Measurements from ENCODE around the gene PDE4D.
"Not testable (repeated sequence)": the region's sequence is repeated elsewhere in the genome, so short reads cannot be mapped to it uniquely, and the experiment has no call there.

Gene PDE4D

DNA sequence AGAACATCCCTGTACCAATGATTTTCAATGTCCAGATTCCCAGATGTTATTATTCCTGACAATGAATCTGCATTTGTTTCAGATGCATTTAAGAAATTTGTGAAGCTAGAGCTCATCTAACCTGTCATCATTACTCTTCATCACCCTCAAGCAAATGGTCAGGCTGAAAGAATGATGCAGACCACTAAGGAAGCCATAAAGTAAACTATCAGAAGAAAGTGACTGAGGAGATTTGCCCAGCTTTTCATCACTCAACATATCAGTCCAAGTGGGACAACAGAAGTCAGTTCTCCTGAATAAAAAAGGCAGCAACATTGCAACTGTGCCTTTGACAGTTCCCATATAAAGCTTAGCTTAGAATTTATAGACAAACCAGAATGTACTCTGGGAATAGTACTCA lies 419.9 kb downstream of the PDE4D start:
- no peak for DNase-seq (ENCODE audit: low read depth, low spot score)

DNA sequence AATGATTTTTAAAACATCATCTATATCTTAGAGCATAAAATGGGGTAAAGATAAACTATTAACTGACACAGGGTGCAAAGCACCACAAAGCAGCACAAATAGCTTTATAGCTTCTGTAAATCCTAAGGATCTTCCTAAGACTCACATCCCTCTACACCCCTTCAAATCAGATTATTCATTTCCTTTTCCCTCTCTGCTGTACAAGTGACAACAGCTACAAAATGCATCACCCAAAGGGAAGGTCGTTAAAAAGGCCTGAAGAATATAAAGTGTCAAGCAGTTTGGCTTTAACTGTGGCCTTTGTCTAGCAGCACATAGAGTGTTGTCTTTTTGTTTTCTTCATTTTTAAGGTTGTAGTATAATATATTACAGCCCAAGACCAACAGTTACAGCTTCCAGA lies 422.1 kb downstream of the PDE4D start:
- no peak for DNase-seq (ENCODE audit: low read depth, low spot score)

DNA sequence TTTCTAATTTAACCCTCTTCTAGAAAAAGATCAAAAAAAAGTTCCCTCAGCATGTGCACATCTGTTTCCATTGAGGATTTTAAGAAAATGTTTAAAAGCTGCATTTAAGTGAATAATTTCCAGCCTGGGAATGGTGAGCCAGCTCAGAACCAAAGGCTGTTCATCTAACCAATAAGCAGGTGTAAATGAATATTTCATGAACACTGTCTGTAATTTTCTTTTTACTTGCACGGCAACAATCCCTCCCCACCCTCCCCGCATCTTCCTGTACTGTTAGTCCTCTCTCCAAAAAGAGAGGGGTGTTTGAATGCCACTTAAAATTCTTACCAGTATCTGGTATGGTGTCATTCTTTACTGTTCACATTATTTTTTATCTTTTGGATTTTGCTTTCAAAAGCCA lies 425.6 kb downstream of the PDE4D start:
- DNase-seq (ENCODE audit: low read depth, low spot score), result no peak

DNA sequence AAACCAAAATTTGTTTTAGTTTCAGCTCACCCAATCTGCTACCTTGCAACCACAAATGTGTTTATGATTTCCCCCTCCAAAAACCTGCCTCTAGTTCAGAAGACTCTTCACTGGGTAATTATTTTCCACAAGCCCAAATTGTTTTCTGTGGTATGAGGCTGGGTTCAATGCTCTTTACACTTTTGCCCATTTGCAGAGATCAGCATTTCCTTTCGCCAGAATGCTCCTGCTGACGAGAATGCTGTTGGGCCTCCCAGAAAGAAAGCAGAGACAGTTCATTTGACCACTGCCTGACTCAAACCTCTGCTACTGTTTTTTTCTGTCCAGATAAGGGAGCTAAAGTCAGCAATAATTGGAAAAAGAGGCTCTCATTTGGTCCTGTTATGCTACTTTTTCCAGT lies 427.3 kb downstream of the PDE4D start:
- DNase-seq (ENCODE audit: low read depth, low spot score), result peak; percentile 18

DNA sequence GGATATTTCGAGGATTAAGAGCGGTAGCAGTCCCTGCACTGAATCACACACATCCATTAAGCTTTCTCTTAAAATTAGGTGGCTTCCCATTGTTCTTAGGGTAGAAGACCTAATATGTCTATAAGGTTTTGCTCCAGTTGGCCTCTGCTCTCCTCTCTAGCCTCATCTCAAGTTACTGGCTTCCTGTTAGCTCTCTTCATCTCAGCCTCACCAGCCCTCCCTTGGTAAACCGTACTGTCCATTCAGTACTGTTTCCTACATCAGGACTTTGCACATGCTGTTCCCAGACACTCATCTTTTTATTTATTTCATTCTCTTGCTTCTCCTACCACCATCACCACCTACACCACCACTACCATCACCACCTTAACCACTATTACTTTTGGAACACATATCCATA lies 428.6 kb downstream of the PDE4D start:
- DNase-seq (ENCODE audit: low read depth, low spot score), result no peak

DNA sequence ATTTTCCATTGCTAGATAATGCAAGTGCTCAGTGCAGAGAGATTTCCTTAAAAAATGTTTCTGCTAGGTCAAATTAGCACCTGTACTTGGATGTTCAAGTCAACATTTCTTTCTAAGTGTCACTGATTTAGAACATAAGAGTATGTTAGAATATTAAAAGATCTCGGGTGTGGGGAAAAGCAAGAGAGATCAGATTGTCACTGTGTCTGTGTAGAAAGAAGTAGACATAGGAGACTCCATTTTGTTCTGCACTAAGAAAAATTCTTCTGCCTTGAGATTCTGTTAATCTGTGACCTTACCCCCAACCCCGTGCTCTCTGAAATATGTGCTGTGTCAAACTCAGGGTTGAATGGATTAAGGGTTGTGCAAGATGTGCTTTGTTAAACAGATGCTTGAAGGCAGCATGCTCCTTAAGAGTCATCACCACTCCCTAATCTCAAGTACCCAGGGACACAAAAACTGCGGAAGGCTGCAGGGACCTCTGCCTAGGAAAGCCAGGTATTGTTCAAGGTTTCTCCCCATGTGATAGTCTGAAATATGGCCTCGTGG lies 429.8 kb downstream of the PDE4D start:
- not testable (repeated sequence) for DNase-seq (ENCODE audit: low read depth, low spot score)

DNA sequence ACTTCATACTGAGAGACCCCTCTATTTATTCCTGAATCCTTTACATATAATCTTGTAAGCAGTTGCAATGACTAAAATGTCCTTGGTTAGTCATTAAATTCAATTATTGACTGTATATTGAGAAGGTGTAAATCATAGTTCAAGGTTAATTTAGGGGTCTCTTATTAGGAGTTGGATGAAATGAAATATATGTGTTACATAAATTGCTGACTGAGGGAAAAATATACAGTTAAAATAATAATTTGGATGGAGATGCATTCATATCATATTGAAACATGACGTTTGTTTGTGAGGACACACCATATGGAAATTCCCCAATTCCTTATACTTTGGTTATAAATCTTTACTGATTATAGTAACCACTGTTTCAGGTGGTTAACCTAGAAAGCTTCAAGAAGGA lies 430.6 kb downstream of the PDE4D start:
- no peak for DNase-seq (ENCODE audit: low read depth, low spot score)

DNA sequence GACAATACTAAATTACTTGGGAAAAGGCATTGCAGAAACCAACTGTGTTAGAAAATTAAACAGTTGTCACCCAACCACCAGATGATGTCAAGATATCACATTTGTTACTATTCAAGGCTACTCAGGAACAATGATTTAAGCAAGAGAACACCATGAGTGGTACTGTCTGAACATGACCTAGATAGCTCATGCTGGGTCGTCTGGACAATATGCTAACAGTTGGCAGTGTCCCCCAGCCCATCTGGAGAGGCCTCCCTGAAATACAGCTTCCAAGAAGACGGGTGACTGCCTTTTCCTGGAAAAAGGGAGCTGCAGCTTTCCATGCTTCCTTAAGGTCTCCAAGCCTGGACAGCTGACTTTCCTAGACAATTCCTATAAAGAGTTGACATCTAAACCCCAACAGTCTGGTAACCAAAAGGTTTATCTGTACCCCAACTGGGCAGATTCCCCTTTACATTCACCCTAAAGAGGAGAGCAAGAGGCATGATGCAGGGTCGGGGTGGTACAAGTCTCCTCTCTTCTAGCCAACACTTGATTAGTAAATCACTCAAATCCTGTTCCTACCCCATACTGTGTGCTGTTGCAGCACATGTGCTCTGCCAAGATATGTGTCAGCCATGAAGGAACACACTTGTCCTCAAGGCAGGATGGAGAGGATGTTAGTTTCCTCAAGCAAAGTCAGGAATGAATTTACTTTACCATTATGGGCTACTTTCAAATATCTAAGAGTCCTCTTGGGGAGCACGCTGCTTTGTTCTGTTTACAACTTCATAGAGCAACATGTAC lies 433.0 kb downstream of the PDE4D start:
- no peak for DNase-seq (ENCODE audit: low read depth, low spot score)

DNA sequence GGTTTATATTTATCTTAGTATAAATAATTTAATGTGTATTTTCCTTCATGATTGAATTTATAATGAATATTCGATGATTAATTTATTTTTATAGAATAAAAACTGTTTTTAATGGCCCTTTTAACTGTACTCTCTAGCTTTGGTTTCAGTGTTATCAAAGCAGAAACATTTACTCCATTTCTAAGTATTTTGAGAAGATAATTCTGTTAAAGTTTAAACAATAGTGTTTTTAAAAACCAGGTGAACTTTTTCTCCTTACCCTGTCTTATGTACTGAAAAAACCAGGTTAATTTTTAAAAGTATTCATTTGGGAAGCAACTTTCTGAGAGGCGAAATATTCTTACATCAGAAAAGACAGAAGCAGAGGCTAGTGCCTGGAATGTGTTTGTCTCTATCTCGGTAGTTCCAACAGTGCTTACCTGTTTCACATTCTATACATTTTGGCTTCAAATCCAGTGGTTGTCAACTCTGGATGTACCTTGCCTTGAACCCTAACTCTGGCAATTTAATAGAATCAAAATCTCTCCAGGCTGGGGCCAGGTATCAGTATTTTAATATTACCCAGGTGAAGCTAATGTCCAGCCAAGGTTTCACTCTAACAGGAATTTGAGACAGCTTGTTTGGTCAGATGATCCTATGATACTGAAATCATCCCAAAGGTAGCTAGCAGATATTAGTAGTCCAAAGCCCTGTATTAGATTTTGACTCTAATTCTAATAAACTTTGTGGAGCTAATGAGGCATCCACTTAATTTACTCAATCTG lies 434.4 kb downstream of the PDE4D start:
- DNase-seq (ENCODE audit: low read depth, low spot score), result no peak

DNA sequence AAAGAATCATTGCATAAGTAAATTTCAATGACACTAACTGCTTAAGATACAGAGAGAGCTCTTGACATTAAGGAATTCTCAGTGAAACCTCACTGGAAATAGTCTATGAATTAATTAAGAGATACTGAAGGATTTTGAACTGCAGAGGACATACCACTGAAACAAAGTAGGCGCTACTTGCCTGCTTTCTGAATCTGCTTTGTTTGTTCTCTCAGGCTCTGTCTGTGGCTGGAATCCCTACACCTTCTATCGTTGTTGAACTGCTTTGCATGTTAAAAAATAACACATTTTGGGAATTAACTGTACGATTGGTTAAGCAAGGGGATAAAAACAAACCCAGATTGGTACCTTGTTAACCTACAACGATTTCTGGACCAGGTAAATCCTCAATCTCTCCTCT lies 435.2 kb downstream of the PDE4D start:
- DNase-seq (ENCODE audit: low read depth, low spot score), result no peak

DNA sequence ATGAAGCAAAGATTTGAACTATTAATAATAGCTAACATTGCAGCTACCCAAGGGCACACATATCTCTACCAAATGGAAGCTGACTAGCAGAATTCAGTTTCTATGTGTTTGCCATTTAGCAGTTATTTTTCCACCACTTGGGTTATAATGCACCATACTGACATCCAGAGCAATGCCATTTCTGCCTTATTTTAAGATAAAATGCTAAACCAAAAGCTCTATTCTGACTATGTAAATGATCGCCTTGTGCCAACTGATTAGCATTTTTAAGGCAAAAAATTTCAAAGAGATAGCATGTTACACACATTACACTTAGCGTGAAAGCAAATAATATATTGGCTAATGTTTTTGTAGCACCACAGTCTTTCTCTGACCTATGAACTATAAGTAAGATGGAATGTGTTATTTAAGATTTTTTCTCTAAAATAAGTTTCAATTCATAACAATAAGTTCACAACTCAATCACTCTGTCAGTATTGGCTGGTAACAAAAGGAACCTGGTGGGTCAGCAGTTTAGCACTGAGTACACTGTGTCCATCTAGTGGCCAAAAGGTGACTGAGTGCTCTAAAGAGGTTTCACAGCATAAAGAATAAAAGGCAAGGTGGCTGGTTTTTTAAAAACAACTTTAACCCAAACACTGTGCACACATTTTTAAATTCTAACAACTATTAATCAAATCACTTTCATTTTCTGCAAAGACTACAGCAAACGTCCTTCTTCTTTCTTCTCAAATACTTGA lies 443.5 kb downstream of the PDE4D start:
- DNase-seq (ENCODE audit: low read depth, low spot score), result no peak

DNA sequence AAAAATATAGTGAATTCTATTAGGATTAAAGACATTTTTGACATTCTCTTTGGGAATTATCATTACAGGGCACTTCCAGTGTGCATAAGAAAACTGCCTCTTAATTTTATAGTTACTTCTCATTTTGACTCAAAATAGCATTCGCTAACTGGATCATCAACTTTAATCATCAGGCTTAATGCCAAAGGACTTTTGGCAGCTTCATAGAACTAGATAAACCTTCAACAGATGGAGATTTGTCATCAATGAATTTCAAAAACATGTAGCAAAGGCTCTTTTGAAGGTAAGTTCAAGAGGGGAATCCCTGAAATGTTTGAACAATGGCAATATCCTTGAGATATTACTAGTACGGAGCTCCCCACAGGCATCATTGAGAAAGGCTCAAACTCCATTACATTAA lies 447.2 kb downstream of the PDE4D start:
- no peak for DNase-seq (ENCODE audit: low read depth, low spot score)

DNA sequence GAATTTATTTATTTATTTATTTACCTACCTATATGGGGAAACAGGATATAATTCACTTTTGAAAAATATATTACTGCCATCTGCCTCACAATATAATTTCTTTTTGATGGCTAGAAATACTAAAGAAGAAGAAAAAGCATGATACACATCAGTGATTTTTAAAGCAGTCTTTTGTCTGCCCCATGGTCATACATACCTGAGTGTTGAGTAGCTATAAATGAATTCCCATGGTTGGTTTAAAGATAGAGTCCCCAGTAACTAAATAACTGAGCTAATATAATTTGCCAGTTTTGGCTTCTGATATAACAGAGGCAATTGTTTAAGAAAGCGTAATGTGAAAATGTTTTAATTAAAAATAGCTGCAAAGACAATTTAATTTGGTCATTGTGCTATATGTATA lies 447.8 kb downstream of the PDE4D start:
- no peak for DNase-seq (ENCODE audit: low read depth, low spot score)

DNA sequence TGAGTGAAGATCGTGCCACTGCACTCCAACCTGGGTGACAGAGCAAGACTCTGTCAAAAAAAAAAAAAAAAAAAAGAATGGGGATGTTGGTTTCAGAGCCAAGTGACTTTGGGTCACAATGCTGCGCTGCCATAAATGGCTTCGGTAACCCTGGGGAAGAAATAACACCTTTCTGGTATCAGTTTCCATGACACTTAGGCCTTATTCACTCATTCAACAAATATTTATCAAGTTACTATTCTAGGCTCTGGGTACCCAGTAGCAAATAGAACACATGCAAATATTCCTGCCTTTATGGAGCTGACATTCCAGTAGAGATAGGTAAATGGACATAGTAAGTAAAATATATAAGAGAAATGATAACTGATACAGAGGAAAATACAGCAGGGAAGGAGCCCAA lies 454.2 kb downstream of the PDE4D start:
- no peak for DNase-seq (ENCODE audit: low read depth, low spot score)

DNA sequence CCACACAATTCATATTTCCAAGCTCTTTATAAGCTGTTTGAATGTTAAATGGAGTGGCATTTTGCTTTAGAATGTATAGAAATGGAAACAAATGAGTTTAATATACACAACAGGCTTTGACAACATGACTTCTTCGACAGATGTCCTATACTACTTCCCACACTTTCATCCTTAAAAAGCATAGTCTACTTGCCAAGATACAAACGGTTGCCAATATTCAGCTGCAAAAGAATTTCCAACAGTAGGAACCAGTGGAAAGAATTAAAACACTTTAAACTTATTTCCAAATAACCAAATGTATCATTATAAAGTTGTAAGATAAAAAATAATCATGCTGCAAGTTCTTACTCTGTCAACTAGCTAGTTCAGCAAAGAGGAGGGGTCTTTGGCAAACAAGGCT lies 456.4 kb downstream of the PDE4D start:
- DNase-seq (ENCODE audit: low read depth, low spot score), result no peak

DNA sequence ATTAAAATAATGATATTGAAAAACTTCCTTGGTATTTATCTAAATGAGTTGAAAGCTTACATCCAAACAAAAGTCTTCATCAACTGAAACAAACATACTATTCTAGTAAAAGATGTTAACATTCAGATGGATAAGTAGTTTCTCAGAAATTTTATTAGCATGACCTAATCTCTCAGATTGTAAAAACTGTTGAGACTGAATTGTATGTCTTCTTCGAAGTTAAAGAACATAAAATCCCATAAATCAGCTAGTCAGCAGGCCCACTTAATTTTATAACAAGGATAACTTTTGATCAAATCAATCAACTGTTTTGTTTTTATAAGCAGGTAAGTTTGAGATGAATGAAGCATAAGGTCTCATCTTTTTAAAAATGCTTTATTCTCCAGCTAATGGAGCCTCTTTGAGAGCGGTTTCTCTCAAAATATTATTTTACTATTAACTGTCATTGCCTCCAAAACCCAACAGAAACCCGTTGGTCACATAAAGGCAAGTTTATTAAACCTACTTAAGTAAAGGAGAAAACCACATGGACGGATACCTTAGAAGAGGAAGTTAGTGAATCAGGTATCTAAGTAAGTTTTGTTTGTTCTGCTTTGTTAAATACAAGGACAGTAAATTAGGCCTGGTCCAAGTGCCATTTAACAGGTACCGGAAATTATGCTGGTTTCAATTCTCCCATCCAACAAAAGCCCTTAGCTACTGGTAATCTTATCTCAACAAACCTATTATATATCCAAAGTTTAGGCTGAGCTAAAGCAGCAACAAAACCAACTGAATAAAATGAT lies 457.0 kb downstream of the PDE4D start:
- DNase-seq (ENCODE audit: low read depth, low spot score), result no peak

DNA sequence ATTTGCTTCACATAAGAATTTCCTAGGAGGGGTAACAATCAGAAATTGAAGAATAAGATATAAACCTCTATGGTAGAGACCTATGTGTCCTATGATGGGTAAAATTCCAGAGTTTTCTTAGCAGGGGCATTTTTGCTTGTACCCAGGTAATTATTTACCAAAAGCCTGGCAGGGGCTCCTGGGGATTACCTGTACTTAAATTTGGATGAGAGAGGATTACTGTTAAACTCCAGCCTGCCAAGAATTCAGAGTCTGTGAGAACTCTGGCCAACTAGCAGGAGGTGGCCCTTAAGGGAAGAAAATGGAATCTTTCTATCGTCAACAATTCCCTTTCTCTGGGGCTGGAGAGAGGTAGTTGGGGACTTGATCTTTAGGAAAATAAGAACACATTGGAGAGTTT lies 460.4 kb downstream of the PDE4D start:
- no peak for DNase-seq (ENCODE audit: low read depth, low spot score)

DNA sequence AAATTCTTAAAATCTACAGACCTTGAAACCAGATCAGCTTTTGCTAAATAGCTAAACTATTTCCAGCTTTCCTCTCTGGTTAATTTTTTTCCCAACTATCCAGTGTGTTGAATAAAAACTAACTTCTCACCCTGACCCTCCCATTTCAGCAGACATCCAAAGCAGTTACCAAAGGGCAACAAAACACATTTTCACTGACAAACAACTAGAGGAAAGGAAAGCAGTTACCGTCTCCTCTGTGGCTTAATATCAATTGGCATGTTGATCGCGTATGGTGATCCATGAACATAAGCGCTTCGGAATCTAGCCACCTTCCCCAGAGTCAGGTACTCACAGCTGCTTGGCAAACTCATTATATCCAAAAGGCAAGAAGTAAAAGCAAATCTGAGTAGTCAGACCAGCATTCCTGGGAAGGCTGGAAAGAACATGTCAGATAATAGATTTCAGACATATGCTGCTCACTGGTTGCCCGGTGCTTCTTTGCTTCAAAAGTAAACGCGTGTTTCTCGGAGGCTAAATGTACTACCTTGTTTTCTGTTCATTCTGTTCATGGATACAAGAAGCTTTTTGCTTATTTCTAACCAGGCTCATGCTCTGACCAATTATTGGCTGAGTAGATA lies 463.4 kb downstream of the PDE4D start:
- DNase-seq (ENCODE audit: low read depth, low spot score), result no peak

DNA sequence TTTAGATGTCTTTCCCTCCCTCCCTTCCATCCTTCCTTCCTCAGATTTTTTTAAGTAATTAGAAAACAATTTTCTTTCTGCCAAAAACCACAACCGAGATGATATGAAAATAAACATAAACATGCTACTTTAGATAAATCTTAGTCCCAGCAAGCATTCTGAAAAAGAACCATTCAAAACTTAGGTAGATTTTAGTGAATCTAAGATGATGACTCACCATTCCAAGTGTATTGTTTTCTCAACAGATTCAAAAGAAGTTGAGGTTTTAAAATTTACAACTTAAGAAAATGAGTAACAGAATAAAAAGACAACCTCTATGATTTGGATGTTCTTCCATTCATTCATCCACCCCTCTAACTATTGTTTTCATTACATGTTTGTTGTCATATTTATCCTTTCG lies 465.1 kb downstream of the PDE4D start:
- no peak for DNase-seq (ENCODE audit: low read depth, low spot score)

DNA sequence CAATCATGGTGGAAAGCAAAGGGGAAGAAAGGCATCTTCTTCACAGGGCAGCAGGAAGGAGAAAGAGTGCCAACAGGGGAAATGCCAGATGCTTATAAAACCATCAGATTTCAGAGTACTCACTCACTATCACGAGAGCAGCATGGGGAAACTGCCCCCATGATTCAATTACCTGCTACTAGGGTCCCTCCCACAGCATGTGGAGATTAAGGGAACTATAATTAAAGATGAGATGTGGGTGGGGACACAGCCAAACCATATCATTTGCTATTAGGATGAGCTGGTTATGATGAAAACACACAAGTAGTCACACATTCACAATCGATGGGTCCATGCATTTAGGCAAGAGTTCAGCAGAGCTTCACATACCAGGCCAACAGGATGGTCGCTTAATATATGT lies 469.0 kb downstream of the PDE4D start:
- DNase-seq (ENCODE audit: low read depth, low spot score), result no peak

DNA sequence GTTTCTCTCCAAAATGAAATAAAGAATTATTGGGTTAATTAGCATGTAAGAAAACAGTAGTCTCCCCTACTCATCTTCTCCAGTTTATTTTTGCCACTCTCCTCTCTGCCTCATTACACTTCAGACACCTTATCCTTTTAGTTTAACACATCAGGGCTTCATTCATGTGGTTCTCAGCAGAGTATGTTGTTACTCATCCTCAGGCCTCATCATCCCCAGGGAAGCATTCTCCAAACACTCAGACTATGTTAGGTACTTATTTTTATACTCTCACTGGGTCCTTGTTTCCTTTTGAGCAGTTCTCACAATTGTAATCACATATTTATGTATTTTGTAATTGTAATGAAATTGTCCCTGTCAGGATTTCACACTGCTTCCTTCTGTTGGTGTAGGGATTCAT lies 470.5 kb downstream of the PDE4D start:
- no peak for DNase-seq (ENCODE audit: low read depth, low spot score)
